GM23248 (cell line): ENCODE results near the gene CLK3.

Experiments used
- EZH2 ChIP-seq: fragments of 200-600 bp; sonication (generic); IDR thresholded peaks from 2 replicates; pipeline ENCODE4 v1.6.1; 2018; ENCODE audit warnings: antibody characterized with exemption, mild to moderate bottlenecking; ENCODE audit not compliant: insufficient read depth, poor library complexity, severe bottlenecking
- EZH2phosphoT487 ChIP-seq: fragments of 200-600 bp; sonication (generic); IDR thresholded peaks from 2 replicates; pipeline ENCODE4 v1.6.1; 2018; ENCODE audit warnings: antibody characterized with exemption, moderate library complexity, mild to moderate bottlenecking, low read depth; ENCODE audit not compliant: insufficient read depth

DNA sequence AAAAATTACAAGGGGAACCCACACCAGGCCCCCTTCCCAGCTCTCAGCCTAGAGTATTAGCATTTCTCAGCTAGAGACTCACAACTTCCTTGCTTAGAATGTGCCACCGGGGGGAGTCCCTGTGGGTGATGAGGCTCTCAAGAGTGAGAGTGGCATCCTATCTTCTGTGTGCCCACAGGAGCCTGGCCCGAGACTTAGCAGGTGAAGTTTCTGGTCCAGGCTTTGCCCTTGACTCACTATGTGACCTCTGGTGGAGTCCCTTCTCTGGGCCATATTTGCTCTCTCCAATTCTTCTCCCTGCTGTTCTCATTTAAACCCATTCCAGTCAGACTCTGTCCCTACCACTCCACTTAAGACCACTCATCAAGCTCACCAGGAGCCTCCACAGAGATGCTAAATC, 18.1 kb downstream of the CLK3 start:
- TF ChIP-seq EZH2phosphoT487, result no peak
- TF ChIP-seq EZH2, result no peak
